Skeletal muscle satellite cell (primary cell): ENCODE data around the gene SMIM14.
"Not testable (repeated sequence)": the region's sequence is repeated elsewhere in the genome, so short reads cannot be mapped to it uniquely, and the experiment has no call there.

Source experiments
- H3K27me3 ChIP-seq: 2 replicates; pipeline ENCODE4 v1.7.0; 2013; ENCODE audit warnings: low read length; ENCODE audit not compliant: control insufficient read depth, insufficient read depth
- H3K36me3 ChIP-seq: 2 replicates; pipeline ENCODE4 v1.7.0; 2013; ENCODE audit warnings: mild to moderate bottlenecking, control low read depth, low read length; ENCODE audit not compliant: insufficient read depth
- H3K4me1 ChIP-seq: 2 replicates; pipeline ENCODE4 v1.7.0; 2013; ENCODE audit warnings: low read length; ENCODE audit not compliant: control insufficient read depth, insufficient read depth
- H3K4me2 ChIP-seq: 2 replicates; pipeline ENCODE4 v1.7.0; 2013; ENCODE audit warnings: mild to moderate bottlenecking, low read length
- H3K4me3 ChIP-seq: 2 replicates; pipeline ENCODE4 v1.7.0; 2013; ENCODE audit warnings: low read length
- H3K9ac ChIP-seq: 2 replicates; pipeline ENCODE4 v1.7.0; 2013; ENCODE audit warnings: mild to moderate bottlenecking, low read depth, low read length, moderate library complexity
- H3K9me3 ChIP-seq: replicated peaks from 2 replicates; pipeline ENCODE4 v1.7.0; 2013; ENCODE audit warnings: mild to moderate bottlenecking, control low read depth, low read length

Gene SMIM14

DNA sequence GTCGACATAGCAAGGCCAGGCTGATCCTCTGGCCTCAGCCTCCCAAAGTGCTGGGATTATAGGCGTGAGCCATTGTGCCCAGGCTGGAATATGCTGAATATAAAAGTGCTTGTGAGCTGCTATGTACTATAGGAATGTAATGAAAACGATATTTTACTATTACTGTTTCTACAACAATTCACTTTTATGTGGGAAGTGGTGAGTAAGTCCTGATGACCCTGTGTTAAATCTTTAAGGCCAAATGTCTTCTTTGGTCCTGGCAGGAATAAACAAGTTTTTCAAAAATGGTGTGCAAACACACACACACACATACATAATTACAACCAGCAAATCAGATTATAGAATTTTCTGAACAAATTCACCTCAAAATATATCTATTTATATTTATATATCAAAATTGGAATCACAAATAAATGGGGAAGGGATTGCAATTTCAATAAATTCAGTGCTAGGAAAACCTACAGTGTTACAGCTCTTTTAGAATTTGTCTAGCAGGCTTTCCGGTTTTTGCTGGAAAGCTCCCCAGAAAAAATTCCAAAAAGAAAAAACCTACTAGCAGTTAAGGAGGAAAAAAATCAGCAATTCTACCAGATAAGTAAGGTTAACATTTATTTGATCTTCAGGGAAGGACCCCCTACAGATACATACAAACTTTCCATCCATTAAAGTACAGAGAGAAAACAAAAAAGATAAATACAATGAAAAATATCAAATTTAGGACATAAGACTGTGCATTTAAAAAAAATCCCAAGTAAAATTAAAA, 17.9 kb downstream of the SMIM14 start:
- H3K27me3 ChIP-seq, result no peaks in the 10 kb centered on the region

DNA sequence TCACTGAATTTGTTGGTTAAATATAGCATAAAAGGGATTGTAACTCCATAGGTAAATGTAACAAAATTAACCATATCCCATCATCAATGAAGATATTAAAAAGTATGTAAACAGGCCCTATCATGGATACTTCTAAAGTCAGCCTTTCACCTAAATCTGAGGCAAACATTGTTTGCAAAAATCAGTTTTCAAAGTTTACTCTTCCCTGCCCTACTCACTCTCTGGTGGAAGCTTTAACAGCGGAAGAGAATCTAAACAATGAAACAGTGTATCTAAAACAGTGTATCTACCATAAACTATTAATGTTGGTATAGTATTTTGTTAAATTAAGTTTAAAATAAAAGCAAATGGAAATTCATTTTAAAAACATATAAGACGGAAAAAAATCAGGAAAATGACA, 21.1 kb downstream of the SMIM14 start:
- Histone ChIP-seq H3K27me3 (no peaks in the 10 kb centered on the region), H3K4me2 (no peak overlapping the region), H3K9ac (no peak overlapping the region), H3K4me3 (no peak overlapping the region), H3K36me3 (no peaks in the 10 kb centered on the region), H3K9me3 (no peaks in the 10 kb centered on the region), H3K4me1 (peaks cover 72% of the 10 kb centered on the region)

More for the DNA sequence above, 17.9 kb downstream of the SMIM14 start:
- Histone ChIP-seq H3K4me1 (peaks cover 57% of the 10 kb centered on the region), H3K9ac (peak overlapping the region; percentile 48), H3K9me3 (no peaks in the 10 kb centered on the region), H3K4me3 (no peak overlapping the region), H3K4me2 (peak overlapping the region; percentile 52), H3K36me3 (peaks cover 3% of the 10 kb centered on the region)

DNA sequence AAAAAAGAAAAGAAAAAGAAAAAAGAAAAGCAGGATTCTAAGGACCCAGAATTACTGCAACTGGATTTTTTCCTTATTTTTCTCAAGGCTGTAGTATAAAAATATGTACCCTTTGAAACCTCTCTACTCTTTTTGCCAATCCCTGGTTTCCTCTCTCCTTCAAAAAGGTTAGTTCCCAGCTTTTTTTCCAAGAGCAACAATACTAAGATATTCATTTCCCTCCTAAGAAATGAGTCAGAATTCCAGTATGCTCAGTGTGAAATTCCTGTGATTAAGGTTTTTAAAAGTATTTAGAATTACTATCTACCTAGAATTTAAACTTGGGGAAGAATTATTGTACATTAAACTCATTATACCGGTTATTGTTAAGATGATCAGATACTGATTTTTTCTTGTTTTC, 22.0 kb downstream of the SMIM14 start:
- Histone ChIP-seq H3K4me2 (peak overlapping the region; percentile 22), H3K4me1 (peaks cover 73% of the 10 kb centered on the region), H3K9me3 (no peaks in the 10 kb centered on the region), H3K27me3 (no peaks in the 10 kb centered on the region), H3K9ac (peak overlapping the region; percentile 46), H3K4me3 (no peak overlapping the region), H3K36me3 (peaks cover 3% of the 10 kb centered on the region)

DNA sequence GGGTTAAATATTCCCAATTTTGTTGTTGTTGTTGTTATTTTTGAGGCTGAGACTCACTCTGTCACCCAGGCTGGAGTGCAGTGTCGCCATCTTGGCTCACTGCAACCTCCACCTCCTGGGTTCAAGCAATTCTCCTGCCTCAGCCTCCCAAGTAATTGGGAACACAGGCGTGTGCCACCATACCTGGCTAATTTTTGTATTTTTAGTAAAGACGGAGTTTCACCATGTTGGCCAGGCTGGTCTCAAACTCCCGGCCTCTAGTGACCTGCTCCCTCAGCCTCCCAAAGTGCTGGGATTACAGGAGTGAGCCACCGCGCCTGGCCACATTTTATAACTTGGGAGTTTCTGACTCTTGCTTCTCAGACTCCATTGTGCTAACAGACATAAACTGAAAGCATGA, 22.6 kb downstream of the SMIM14 start:
- Histone ChIP-seq H3K4me2 (peak overlapping the region; percentile 22), H3K9ac (peak overlapping the region; percentile 46), H3K4me1 (peaks cover 69% of the 10 kb centered on the region)
- not testable (repeated sequence) for H3K9me3 ChIP-seq, H3K36me3 ChIP-seq, H3K27me3 ChIP-seq, H3K4me3 ChIP-seq

DNA sequence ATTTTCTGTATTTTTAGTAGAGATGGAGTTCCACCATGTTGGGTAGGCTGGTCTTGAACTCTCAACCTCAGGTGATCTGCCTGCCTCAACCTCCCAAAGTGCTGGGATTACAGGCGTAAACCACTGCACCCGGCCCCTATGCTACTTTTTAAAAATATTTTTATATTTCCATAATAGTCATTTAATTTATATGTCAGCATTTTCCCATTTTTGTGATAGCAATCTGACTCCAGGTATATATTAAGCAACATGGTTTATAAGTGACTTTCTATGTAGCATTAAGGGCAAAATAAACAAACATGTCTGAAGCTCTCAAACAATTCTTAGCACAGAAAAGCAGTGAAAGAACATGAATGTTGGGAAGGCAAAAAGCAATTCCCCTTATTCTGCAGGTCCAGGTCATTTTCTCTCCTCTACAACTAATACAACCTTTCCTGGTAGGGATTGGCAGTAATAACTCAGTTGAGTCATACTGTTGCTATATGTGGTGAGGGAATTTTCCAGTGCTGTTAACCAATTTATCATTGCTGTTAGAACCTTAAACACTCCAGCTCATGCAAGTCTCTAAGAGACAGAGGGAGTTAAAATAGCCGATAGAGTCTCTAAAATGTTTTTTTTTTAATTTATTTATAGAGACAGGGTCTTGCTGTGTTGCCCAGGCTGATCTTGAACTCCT, 24.0 kb downstream of the SMIM14 start:
- H3K36me3 ChIP-seq, result peaks cover 4% of the 10 kb centered on the region
- peak overlapping the region; percentile 21 for H3K4me2 ChIP-seq
- H3K4me3 ChIP-seq, result no peak overlapping the region
- peaks cover 66% of the 10 kb centered on the region for H3K4me1 ChIP-seq
- no peaks in the 10 kb centered on the region for H3K27me3 ChIP-seq
- no peaks in the 10 kb centered on the region for H3K9me3 ChIP-seq
- no peak overlapping the region for H3K9ac ChIP-seq

DNA sequence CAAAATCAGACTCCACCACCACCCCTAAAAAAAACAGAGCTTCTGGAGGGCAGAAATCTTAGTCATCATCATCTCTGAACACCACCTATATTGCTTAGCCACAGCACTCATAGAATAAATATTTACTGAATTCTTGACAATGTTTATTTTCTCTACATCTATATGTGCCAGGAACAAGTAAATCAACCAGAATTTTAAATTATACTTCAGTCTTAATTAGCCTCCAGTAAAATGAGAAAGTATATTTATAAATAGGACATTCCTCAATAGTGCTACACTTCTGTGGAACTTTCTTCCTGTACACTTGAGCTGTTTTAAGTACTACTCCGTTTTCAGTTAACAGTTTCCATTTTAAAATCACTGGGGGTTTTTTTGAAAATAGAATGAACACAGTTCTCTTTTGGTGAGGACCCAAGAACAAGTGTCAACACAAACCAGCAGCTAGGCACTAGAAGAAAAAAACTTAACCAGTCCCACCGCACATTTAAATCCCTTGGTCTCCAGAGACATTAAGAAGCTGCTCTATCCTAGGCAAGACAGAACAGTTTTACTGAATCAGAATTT, 25.5 kb downstream of the SMIM14 start:
- H3K9ac ChIP-seq, result peak overlapping the region; percentile 46
- H3K9me3 ChIP-seq, result no peaks in the 10 kb centered on the region
- H3K36me3 ChIP-seq, result peaks cover 4% of the 10 kb centered on the region
- no peaks in the 10 kb centered on the region for H3K27me3 ChIP-seq
- peaks cover 78% of the 10 kb centered on the region for H3K4me1 ChIP-seq
- H3K4me2 ChIP-seq, result peak overlapping the region; percentile 67
- peak overlapping the region; percentile 22 for H3K4me3 ChIP-seq

DNA sequence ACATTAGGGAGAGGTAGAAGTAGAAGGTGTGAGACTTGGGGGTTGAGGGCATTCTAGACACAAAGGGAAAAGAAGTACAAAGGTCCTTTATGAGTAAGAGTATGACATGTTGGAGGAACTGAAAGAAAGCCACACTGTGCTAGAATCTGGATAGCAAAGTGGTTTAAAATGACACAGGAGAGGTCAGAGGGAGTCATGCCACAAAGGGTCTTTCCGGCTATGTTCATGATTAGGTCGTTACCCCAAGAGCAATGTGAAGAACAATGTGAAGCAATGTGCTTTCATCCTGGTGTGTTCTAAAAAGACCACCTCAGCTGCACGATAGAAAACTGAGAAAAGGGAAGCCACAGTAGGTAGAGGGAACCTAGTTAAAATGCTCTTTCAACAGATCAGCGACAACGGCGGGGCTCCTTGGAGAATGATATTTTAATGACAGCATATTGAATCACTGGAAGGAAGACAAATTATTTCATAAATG, 29.2 kb downstream of the SMIM14 start:
- no peaks in the 10 kb centered on the region for H3K27me3 ChIP-seq
- H3K9ac ChIP-seq, result no peak overlapping the region
- H3K4me3 ChIP-seq, result peak overlapping the region; percentile 44
- H3K4me1 ChIP-seq, result peaks cover 51% of the 10 kb centered on the region
- no peaks in the 10 kb centered on the region for H3K9me3 ChIP-seq
- peaks cover 12% of the 10 kb centered on the region for H3K36me3 ChIP-seq
- H3K4me2 ChIP-seq, result peak overlapping the region; percentile 52

DNA sequence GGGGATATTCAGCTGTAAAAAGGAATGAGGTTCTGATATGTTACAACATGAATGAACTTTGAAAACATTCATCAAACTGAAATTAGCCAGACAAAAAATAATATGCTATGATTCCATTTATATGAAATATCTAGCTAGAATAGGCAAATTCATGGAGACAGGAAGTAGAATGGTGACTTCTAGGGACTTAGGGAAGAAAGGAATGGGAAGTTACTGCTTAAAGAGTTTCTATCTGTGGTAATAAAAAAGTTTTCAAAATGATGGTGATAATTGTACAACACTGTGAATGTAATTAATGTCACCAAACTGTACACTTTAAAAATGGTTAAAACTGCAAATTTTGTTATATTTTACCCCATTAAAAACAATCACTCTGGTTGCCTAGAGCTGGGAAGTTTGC, 30.2 kb downstream of the SMIM14 start:
- Histone ChIP-seq H3K4me1 (peaks cover 41% of the 10 kb centered on the region), H3K4me2 (no peak overlapping the region), H3K36me3 (peaks cover 17% of the 10 kb centered on the region), H3K27me3 (no peaks in the 10 kb centered on the region), H3K4me3 (no peak overlapping the region), H3K9ac (no peak overlapping the region), H3K9me3 (no peaks in the 10 kb centered on the region)

DNA sequence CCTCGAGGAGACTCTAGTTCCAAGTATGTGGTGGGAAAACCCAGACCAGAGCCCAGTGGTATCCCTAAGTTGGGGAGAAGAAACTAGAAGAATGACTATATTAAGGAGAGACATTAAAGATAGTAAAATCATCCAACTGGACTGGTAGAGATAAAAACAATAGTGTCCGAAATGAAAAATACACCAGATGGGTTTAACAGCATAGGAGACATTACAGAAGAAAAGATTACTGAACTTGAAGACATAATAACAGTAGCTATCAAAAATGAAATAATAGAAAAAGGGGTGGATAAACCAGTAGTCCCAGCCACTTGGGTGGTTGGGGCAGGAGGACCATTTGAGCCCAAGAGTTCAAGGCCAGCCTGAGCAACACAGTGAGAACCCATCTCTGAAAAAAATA, 31.9 kb downstream of the SMIM14 start:
- no peak overlapping the region for H3K9ac ChIP-seq
- no peaks in the 10 kb centered on the region for H3K9me3 ChIP-seq
- H3K4me1 ChIP-seq, result peaks cover 25% of the 10 kb centered on the region
- H3K4me3 ChIP-seq, result no peak overlapping the region
- H3K27me3 ChIP-seq, result no peaks in the 10 kb centered on the region
- H3K36me3 ChIP-seq, result peaks cover 23% of the 10 kb centered on the region
- H3K4me2 ChIP-seq, result no peak overlapping the region

DNA sequence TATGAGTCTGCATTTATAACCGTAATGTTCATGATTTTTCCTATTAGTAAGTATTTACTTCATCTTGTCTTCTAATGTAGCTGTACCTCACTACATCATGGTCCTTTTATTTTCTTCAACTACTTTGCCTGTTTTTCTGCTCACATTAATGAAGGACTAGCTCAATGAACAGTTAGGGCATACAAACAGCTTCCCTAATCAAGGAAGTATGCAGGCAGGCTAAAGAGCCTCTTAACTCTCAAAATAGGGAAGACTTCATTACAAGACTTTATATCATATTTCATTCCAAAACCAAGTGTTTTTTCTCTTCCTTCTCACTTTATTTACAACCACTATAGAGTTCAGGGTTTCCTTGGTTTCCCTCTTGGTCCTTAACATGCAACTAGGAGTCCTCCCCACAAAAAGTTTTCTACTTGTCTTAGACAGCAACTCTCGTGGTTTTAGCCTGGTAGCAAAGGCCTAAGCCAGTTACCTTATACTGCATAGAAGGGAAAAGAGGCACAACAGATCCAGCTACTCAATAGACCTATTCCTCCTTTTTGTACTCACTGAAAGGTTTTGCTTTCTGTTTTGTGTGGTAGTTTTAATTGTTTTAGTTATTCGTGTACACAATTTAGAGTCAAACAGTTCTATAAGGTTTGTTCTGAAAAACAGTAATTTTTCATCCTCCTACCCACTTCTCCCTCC, 40.8 kb downstream of the SMIM14 start:
- H3K9me3 ChIP-seq, result no peaks in the 10 kb centered on the region
- H3K36me3 ChIP-seq, result peaks cover 23% of the 10 kb centered on the region
- H3K9ac ChIP-seq, result no peak overlapping the region
- no peaks in the 10 kb centered on the region for H3K4me1 ChIP-seq
- H3K4me3 ChIP-seq, result no peak overlapping the region
- no peak overlapping the region for H3K4me2 ChIP-seq
- H3K27me3 ChIP-seq, result no peaks in the 10 kb centered on the region

DNA sequence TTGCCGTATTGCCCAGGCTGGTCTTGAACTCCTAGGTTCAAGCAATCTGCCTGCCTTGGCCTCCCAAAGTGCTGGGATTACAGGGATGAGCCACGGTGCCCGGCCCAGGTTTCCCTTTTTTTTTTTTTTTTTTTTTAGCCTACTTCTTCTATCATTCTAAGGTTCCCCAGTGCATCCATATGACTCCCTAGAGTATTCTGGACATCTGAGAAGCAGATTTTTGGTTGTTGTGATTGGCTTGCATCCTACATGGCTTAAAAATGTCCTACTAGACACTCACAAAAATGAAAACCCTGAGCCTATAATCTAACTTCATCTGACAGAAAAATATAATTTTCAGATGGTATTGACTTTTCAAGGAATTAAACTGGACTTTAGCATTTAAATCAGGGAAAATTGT, 41.7 kb downstream of the SMIM14 start:
- H3K4me2 ChIP-seq, result no peak overlapping the region
- no peak overlapping the region for H3K9ac ChIP-seq
- H3K36me3 ChIP-seq, result peaks cover 18% of the 10 kb centered on the region
- no peaks in the 10 kb centered on the region for H3K4me1 ChIP-seq
- H3K27me3 ChIP-seq, result no peaks in the 10 kb centered on the region
- H3K9me3 ChIP-seq, result no peaks in the 10 kb centered on the region
- no peak overlapping the region for H3K4me3 ChIP-seq
